A673 (cell line): ENCODE data around the gene GMCL2. TPM values are rescaled to one million over a fixed set of nuclear protein-coding genes. Genes with fewer than 3 reads are reported as not detected.

Source experiments
- BruUV-seq: library from RNA; stranded (reverse); fragments of 400-500 nt; replicated peaks from 2 replicates; lab custom pipeline; 2021; lab: Mats Ljungman, UMichigan
- CTCF ChIA-PET: fragments of 300-600 bp; sonication (Branson Sonifier 250); formaldehyde crosslinking; loops from one replicate; lab custom pipeline; 2022; ENCODE audit warnings: antibody characterized with exemption; lab: Charles Lee
- POLR2A ChIA-PET: fragments of 300-600 bp; sonication (Branson Sonifier 250); formaldehyde crosslinking; loops from one replicate; lab custom pipeline; 2022; ENCODE audit warnings: antibody characterized with exemption; ENCODE audit not compliant: low non-redundant PET; lab: Charles Lee
- DNase-seq: peaks from one replicate; pipeline ENCODE4 v3.0.0-alpha.2; 2015; ENCODE audit warnings: low spot score
- H3K27ac ChIP-seq: fragments of 200-600 bp; sonication (generic); 2 replicates; pipeline ENCODE4 v1.5.1; 2016; ENCODE audit warnings: mixed run types, low read depth, mild to moderate bottlenecking, mixed read lengths, antibody characterized with exemption, low read length; ENCODE audit not compliant: poor library complexity, severe bottlenecking
- H3K27me3 ChIP-seq: fragments of 200-600 bp; sonication (generic); replicated peaks from 2 replicates; pipeline ENCODE4 v1.6.1; 2017; ENCODE audit warnings: mixed run types, low read depth, mild to moderate bottlenecking, mixed read lengths, antibody characterized with exemption, low read length; ENCODE audit not compliant: insufficient read depth, poor library complexity
- H3K36me3 ChIP-seq: fragments of 200-600 bp; sonication (generic); 2 replicates; pipeline ENCODE4 v1.6.1; 2016; ENCODE audit warnings: mixed run types, mild to moderate bottlenecking, mixed read lengths, antibody characterized with exemption, low read length; ENCODE audit not compliant: insufficient read depth, poor library complexity, severe bottlenecking
- H3K4me1 ChIP-seq: fragments of 200-600 bp; sonication (generic); 2 replicates; pipeline ENCODE4 v1.6.1; 2017; ENCODE audit warnings: mixed run types, mild to moderate bottlenecking, mixed read lengths, antibody characterized with exemption, low read length; ENCODE audit not compliant: insufficient read depth, poor library complexity, severe bottlenecking
- H3K4me3 ChIP-seq: fragments of 200-600 bp; sonication (generic); 2 replicates; pipeline ENCODE4 v1.5.1; 2016; ENCODE audit warnings: low read depth, mixed run types, mild to moderate bottlenecking, mixed read lengths, low read length; ENCODE audit not compliant: poor library complexity, severe bottlenecking
- H3K9me3 ChIP-seq: fragments of 200-600 bp; sonication (generic); 2 replicates; pipeline ENCODE4 v1.6.1; 2016; ENCODE audit warnings: mixed run types, low read depth, mild to moderate bottlenecking, mixed read lengths, antibody characterized with exemption, low read length; ENCODE audit not compliant: poor library complexity, severe bottlenecking
- CTCF ChIP-seq: fragments of 300-800, 200-600 bp; sonication (generic); conservative IDR thresholded peaks from 2 replicates; pipeline ENCODE4 v1.5.1; 2017; ENCODE audit warnings: low read depth, mild to moderate bottlenecking, antibody characterized with exemption, low read length, moderate library complexity, mixed read lengths
- EZH2 ChIP-seq: fragments of 200-600 bp; sonication (generic); IDR thresholded peaks from 2 replicates; pipeline ENCODE4 v1.6.1; 2017; ENCODE audit warnings: borderline replicate concordance, low read depth, mild to moderate bottlenecking, mixed read lengths, antibody characterized with exemption, low read length; ENCODE audit not compliant: poor library complexity, severe bottlenecking
- intact Hi-C: fragments of 100-400 bp; cut with micrococcal nuclease; formaldehyde crosslinking; loops from one replicate; pipeline ENCODE4 v1.10.0; 2022; ENCODE audit not compliant: unreplicated experiment
- total RNA-seq: library from RNA; stranded (reverse); gene quantifications from 2 replicates; pipeline ENCODE4 v1.2.3, GENCODE V29; 2021

Gene GMCL2
- total RNA-seq, 1 experiment from 2014 or later: not detected

GRCh38 chr5:178186427-178186826, 744 bp downstream of the GMCL2 start:
- Histone ChIP-seq H3K36me3 (no peaks in the 10 kb centered on the region), H3K27me3 (no peaks in the 10 kb centered on the region), H3K9me3 (no peaks in the 10 kb centered on the region), H3K4me3 (no peak overlapping the region), H3K4me1 (no peaks in the 10 kb centered on the region), H3K27ac (no peak overlapping the region)
- BruUV-seq: no TSS peak
- intact Hi-C loops: no loop called here
- no peak for DNase-seq
- ChIA-PET POLR2A (no interaction called here), CTCF (no interaction called here)
- TF ChIP-seq EZH2: no peak
- no peak for TF ChIP-seq CTCF

GRCh38 chr5:178182158-178182876, 4.9 kb downstream of the GMCL2 start:
- intact Hi-C loops: no loop called here
- TF ChIP-seq CTCF: no peak
- TF ChIP-seq EZH2: no peak
- POLR2A ChIA-PET: no interaction called here
- Histone ChIP-seq H3K9me3 (no peaks in the 10 kb centered on the region), H3K4me3 (no peak overlapping the region), H3K27me3 (no peaks in the 10 kb centered on the region), H3K4me1 (no peaks in the 10 kb centered on the region), H3K27ac (no peak overlapping the region), H3K36me3 (no peaks in the 10 kb centered on the region)
- CTCF ChIA-PET: no interaction called here
- BruUV-seq: no TSS peak
- no peak for DNase-seq

- no TSS peak for BruUV-seq
- CTCF ChIA-PET: no interaction called here
These were observed 6.9 kb downstream of the GMCL2 start for GRCh38 chr5:178180141-178180863.

More at GRCh38 chr5:178180141-178180863, 6.9 kb downstream of the GMCL2 start:
- no peak for DNase-seq
- intact Hi-C loops: no loop called here
- Histone ChIP-seq H3K27me3 (no peaks in the 10 kb centered on the region), H3K27ac (no peak overlapping the region), H3K9me3 (no peaks in the 10 kb centered on the region), H3K36me3 (no peaks in the 10 kb centered on the region), H3K4me3 (no peak overlapping the region), H3K4me1 (no peaks in the 10 kb centered on the region)
- TF ChIP-seq CTCF (no peak), EZH2 (no peak)
- POLR2A ChIA-PET: no interaction called here
